ENCODE results near the gene DTX1.

DTX1 gene

GRCh38 chr12:113061061-113061694 lies 4.6 kb downstream of the DTX1 start:
- no peak for TF ChIP-seq CTCF (IDR thresholded peaks at IDR 0.05; ENCODE audit: low read depth, low read length)
- H3K4me3 ChIP-seq (ENCODE audit: low read depth, low read length): no peak overlapping the region

GRCh38 chr12:113062502-113063395 lies 6.2 kb downstream of the DTX1 start:
- no peak for TF ChIP-seq CTCF (IDR thresholded peaks at IDR 0.05; ENCODE audit: low read depth, low read length)
- no peak overlapping the region for H3K4me3 ChIP-seq (ENCODE audit: low read depth, low read length)

GRCh38 chr12:113063396-113064350 lies 7.1 kb downstream of the DTX1 start:
- no peak overlapping the region for H3K4me3 ChIP-seq (ENCODE audit: low read depth, low read length)
- no peak for TF ChIP-seq CTCF (IDR thresholded peaks at IDR 0.05; ENCODE audit: low read depth, low read length)

GRCh38 chr12:113064395-113065125 lies 8.0 kb downstream of the DTX1 start:
- no peak overlapping the region for H3K4me3 ChIP-seq (ENCODE audit: low read depth, low read length)
- no peak for TF ChIP-seq CTCF (IDR thresholded peaks at IDR 0.05; ENCODE audit: low read depth, low read length)

- no peak overlapping the region for H3K4me3 ChIP-seq (ENCODE audit: low read depth, low read length)
- TF ChIP-seq CTCF (IDR thresholded peaks at IDR 0.05; ENCODE audit: low read depth, low read length): no peak
Measured at GRCh38 chr12:113065126-113066007, 8.8 kb downstream of the DTX1 start.

Data from WI38 (cell line).